Left ventricle myocardium superior (tissue), 1 donor: Measurements from ENCODE around the gene ARRDC4. TPM values are rescaled to one million over a fixed set of nuclear protein-coding genes. Genes with fewer than 3 reads are reported as not detected.

Experiments used
- ATAC-seq: fragments of 200-7000 bp; cut with Tn5 transposase; one replicate; pipeline ENCODE4 v1.9.1; 2020; ENCODE audit warnings: mild to moderate bottlenecking, moderate library complexity
- DNase-seq: peaks from one replicate; pipeline ENCODE4 v3.0.0-alpha.2; 2020
- intact Hi-C: fragments of 100-400 bp; cut with micrococcal nuclease; formaldehyde crosslinking; loops from one replicate; pipeline ENCODE4 v1.11.0; 2022
- long read RNA-seq: library from polyadenylated mRNA; unstranded; transcript quantifications from one replicate; pipeline ENCODE4 v2.0.0, GENCODE V29; 2021
- total RNA-seq: library from RNA; stranded (reverse); fragmentation: NEBNext Ultra II Directional; extraction: Animal tissue kit (Norgen Biotek cat#: 25700); gene quantifications from one replicate; pipeline ENCODE4 v1.2.1, GENCODE V29; 2021
- donor health status: DM: no; HTN: yes; CAD: no; lungs with severe emphysema.

The ARRDC4 gene
- total RNA-seq = 15.8 TPM
- long read RNA-seq, full-length matches to known transcripts = 25 of 30 reads
- long read RNA-seq, partial matches to known transcripts = 1 of 30 reads
- long read RNA-seq, other reads (novel, unspliced or antisense) = 4 of 30 reads

- DNase-seq (peak; percentile 100), ATAC-seq (peak; percentile 98)
- intact Hi-C loops = no loop called here
Measured at GRCh38 chr15:97960364-97961066, at the start of gene ARRDC4. TSS of gene ARRDC4 (plus strand) at chr15:97960703. CDS start at chr15:97960862, 159 bp downstream.

- no peak for ATAC-seq
- intact Hi-C loops = no loop called here
Measured at GRCh38 chr15:97914711-97915110, 45.8 kb upstream of the ARRDC4 start.

GRCh38 chr15:97915261-97915660, 45.2 kb upstream of the ARRDC4 start:
- ATAC-seq (no peak), DNase-seq (no peak)
- intact Hi-C loops = no loop called here

More at GRCh38 chr15:97914711-97915110, 45.8 kb upstream of the ARRDC4 start:
- no peak for DNase-seq

GRCh38 chr15:97921296-97921865, 39.1 kb upstream of the ARRDC4 start:
- ATAC-seq (no peak), DNase-seq (no peak)
- intact Hi-C loops = no loop called here

- DNase-seq (no peak), ATAC-seq (peak; percentile 71)
- intact Hi-C loops = no loop called here
Measured at GRCh38 chr15:97929456-97930229, 30.9 kb upstream of the ARRDC4 start.

- intact Hi-C loops = no loop called here
- no peak for DNase-seq
- no peak for ATAC-seq
Measured at GRCh38 chr15:97930230-97930629, 30.3 kb upstream of the ARRDC4 start.

- intact Hi-C loops = no loop called here
- ATAC-seq (no peak), DNase-seq (no peak)
Measured at GRCh38 chr15:97931314-97931713, 29.2 kb upstream of the ARRDC4 start.

GRCh38 chr15:97933589-97933988, 26.9 kb upstream of the ARRDC4 start:
- ATAC-seq (no peak), DNase-seq (no peak)
- intact Hi-C loops = no loop called here

- ATAC-seq (no peak), DNase-seq (no peak)
- intact Hi-C loops = no loop called here
Measured at GRCh38 chr15:97940993-97941392, 19.5 kb upstream of the ARRDC4 start.

- intact Hi-C loops = no loop called here
- DNase-seq (no peak), ATAC-seq (no peak)
Measured at GRCh38 chr15:97941572-97941971, 18.9 kb upstream of the ARRDC4 start.

- ATAC-seq (no peak), DNase-seq (no peak)
- intact Hi-C loops = no loop called here
Measured at GRCh38 chr15:97944724-97945123, 15.8 kb upstream of the ARRDC4 start.

- intact Hi-C loops = no loop called here
- DNase-seq (no peak), ATAC-seq (no peak)
Measured at GRCh38 chr15:97947465-97948260, 12.8 kb upstream of the ARRDC4 start.

GRCh38 chr15:97953254-97953653, 7.2 kb upstream of the ARRDC4 start:
- DNase-seq (no peak), ATAC-seq (no peak)
- intact Hi-C loops = no loop called here

- ATAC-seq (no peak), DNase-seq (no peak)
- intact Hi-C loops = no loop called here
Measured at GRCh38 chr15:97953748-97954147, 6.8 kb upstream of the ARRDC4 start.

GRCh38 chr15:97955035-97955434, 5.5 kb upstream of the ARRDC4 start:
- no peak for ATAC-seq
- intact Hi-C loops = no loop called here
- no peak for DNase-seq

GRCh38 chr15:97955529-97955928, 5.0 kb upstream of the ARRDC4 start:
- ATAC-seq (no peak), DNase-seq (no peak)
- intact Hi-C loops = no loop called here

- DNase-seq (no peak), ATAC-seq (no peak)
- intact Hi-C loops = no loop called here
Measured at GRCh38 chr15:97959724-97960363, 659 bp upstream of the ARRDC4 start.

GRCh38 chr15:97961067-97961954, 808 bp downstream of the ARRDC4 start:
- peak; percentile 9 for ATAC-seq
- intact Hi-C loops = no loop called here
- peak; percentile 76 for DNase-seq
